Liver (tissue), 3 donors: ENCODE data around the gene TBC1D21.

ENCODE experiments used
- FOXA1 ChIP-seq: IDR thresholded peaks from 2 replicates; pipeline ENCODE4 v1.6.1; 2016; ENCODE audit warnings: antibody characterized with exemption
- GABPA ChIP-seq, 2 donors: IDR thresholded peaks in 1 of 2; conservative IDR thresholded peaks in 1 of 2; 2 replicates each; pipeline ENCODE4 v1.6.1; 2016; ENCODE audit warnings: antibody characterized with exemption in 2 of 2, mild to moderate bottlenecking in 1 of 2, moderate library complexity in 1 of 2
- RAD21 ChIP-seq, 2 donors: IDR thresholded peaks; 2 replicates each; pipeline ENCODE4 v1.6.1; 2016; ENCODE audit warnings: antibody characterized with exemption in 2 of 2, mild to moderate bottlenecking in 2 of 2
- SP1 ChIP-seq: IDR thresholded peaks from 2 replicates; pipeline ENCODE4 v1.6.1; 2018; ENCODE audit warnings: antibody characterized with exemption, mild to moderate bottlenecking
- TAF1 ChIP-seq: conservative IDR thresholded peaks from 2 replicates; pipeline ENCODE4 v1.6.1; 2016; ENCODE audit warnings: antibody characterized with exemption, mild to moderate bottlenecking
- YY1 ChIP-seq: IDR thresholded peaks from 2 replicates; pipeline ENCODE4 v1.6.1; 2016; ENCODE audit warnings: antibody characterized with exemption, mild to moderate bottlenecking
- TF ChIP-seq, protein P1 (sequence below): fragments of 150-350 bp; IDR thresholded peaks from 2 replicates; pipeline ENCODE4 v1.5.1; 2017; ENCODE audit warnings: improper control_type of control experiment, low read depth, low read length; ENCODE audit not compliant: missing input control
- TF ChIP-seq, protein P2 (sequence below): IDR thresholded peaks from 2 replicates; pipeline ENCODE4 v1.6.1; 2016; ENCODE audit warnings: antibody characterized with exemption
- TF ChIP-seq, protein P3 (sequence below): IDR thresholded peaks from 2 replicates; pipeline ENCODE4 v1.6.1; 2016; ENCODE audit warnings: antibody characterized with exemption
- TF ChIP-seq, protein P4 (sequence below): IDR thresholded peaks from 2 replicates; pipeline ENCODE4 v1.6.1; 2016; ENCODE audit warnings: antibody characterized with exemption, mild to moderate bottlenecking
- donor health status: healthy.
- donor health status: healthy.

DNA sequence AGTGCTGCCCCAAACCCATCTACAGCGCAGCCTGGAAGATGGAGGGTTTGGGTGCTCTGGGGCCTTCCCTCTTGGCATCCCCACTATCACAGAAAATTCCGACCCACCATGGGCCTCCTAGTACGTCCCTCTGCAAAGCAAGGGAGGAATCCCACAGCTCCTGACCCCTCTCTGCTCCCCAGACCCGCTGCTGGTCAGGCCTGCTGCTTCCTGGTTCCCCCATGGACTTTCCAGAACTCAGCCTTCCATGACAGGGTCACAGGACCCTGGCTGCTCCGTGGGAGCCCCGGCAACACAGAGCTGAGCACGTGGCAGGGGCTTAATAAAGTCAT lies 49.8 kb downstream of the TBC1D21 start:
- TF ChIP-seq TAF1 = no peak
- TF ChIP-seq, protein P1, sequence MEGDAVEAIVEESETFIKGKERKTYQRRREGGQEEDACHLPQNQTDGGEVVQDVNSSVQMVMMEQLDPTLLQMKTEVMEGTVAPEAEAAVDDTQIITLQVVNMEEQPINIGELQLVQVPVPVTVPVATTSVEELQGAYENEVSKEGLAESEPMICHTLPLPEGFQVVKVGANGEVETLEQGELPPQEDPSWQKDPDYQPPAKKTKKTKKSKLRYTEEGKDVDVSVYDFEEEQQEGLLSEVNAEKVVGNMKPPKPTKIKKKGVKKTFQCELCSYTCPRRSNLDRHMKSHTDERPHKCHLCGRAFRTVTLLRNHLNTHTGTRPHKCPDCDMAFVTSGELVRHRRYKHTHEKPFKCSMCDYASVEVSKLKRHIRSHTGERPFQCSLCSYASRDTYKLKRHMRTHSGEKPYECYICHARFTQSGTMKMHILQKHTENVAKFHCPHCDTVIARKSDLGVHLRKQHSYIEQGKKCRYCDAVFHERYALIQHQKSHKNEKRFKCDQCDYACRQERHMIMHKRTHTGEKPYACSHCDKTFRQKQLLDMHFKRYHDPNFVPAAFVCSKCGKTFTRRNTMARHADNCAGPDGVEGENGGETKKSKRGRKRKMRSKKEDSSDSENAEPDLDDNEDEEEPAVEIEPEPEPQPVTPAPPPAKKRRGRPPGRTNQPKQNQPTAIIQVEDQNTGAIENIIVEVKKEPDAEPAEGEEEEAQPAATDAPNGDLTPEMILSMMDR = no peak
- TF ChIP-seq, protein P2, sequence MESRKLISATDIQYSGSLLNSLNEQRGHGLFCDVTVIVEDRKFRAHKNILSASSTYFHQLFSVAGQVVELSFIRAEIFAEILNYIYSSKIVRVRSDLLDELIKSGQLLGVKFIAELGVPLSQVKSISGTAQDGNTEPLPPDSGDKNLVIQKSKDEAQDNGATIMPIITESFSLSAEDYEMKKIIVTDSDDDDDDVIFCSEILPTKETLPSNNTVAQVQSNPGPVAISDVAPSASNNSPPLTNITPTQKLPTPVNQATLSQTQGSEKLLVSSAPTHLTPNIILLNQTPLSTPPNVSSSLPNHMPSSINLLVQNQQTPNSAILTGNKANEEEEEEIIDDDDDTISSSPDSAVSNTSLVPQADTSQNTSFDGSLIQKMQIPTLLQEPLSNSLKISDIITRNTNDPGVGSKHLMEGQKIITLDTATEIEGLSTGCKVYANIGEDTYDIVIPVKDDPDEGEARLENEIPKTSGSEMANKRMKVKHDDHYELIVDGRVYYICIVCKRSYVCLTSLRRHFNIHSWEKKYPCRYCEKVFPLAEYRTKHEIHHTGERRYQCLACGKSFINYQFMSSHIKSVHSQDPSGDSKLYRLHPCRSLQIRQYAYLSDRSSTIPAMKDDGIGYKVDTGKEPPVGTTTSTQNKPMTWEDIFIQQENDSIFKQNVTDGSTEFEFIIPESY = no peak
- TF ChIP-seq RAD21 (IDR thresholded peaks at IDR 0.05) = no peak
- no peak for TF ChIP-seq SP1
- TF ChIP-seq FOXA1 = no peak
- TF ChIP-seq GABPA (IDR thresholded peaks at IDR 0.05 in 1 of 2, conservative IDR thresholded peaks at IDR 0.05 in 1 of 2) = no peak
- no peak for TF ChIP-seq YY1
- TF ChIP-seq, protein P3, sequence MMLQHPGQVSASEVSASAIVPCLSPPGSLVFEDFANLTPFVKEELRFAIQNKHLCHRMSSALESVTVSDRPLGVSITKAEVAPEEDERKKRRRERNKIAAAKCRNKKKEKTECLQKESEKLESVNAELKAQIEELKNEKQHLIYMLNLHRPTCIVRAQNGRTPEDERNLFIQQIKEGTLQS = no peak
- TF ChIP-seq, protein P4, sequence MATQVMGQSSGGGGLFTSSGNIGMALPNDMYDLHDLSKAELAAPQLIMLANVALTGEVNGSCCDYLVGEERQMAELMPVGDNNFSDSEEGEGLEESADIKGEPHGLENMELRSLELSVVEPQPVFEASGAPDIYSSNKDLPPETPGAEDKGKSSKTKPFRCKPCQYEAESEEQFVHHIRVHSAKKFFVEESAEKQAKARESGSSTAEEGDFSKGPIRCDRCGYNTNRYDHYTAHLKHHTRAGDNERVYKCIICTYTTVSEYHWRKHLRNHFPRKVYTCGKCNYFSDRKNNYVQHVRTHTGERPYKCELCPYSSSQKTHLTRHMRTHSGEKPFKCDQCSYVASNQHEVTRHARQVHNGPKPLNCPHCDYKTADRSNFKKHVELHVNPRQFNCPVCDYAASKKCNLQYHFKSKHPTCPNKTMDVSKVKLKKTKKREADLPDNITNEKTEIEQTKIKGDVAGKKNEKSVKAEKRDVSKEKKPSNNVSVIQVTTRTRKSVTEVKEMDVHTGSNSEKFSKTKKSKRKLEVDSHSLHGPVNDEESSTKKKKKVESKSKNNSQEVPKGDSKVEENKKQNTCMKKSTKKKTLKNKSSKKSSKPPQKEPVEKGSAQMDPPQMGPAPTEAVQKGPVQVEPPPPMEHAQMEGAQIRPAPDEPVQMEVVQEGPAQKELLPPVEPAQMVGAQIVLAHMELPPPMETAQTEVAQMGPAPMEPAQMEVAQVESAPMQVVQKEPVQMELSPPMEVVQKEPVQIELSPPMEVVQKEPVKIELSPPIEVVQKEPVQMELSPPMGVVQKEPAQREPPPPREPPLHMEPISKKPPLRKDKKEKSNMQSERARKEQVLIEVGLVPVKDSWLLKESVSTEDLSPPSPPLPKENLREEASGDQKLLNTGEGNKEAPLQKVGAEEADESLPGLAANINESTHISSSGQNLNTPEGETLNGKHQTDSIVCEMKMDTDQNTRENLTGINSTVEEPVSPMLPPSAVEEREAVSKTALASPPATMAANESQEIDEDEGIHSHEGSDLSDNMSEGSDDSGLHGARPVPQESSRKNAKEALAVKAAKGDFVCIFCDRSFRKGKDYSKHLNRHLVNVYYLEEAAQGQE = no peak
